Right lung (tissue), 5 donors: ENCODE measurements around the gene PSKH1. TPM values are rescaled to one million over a fixed set of nuclear protein-coding genes. Genes with fewer than 3 reads are reported as not detected.
A peak's percentile ranks its signal among the peaks of the same experiment; 100 is the strongest.
"Not testable (repeated sequence)": the region's sequence is repeated elsewhere in the genome, so short reads cannot be mapped to it uniquely, and the experiment has no call there.

ENCODE experiments used
- DNase-seq, 2 donors: peaks; one replicate each; pipeline ENCODE4 v3.0.0-alpha.2; 2013
- polyA plus RNA-seq, 5 donors: library from polyadenylated mRNA; unstranded; fragments of 120-200 nt; gene quantifications; one replicate each; pipeline versions ENCODE4 v1.2.1 to v1.2.3, GENCODE V29; 2013; ENCODE audit warnings: inconsistent platforms in 1 of 5, low replicate concordance in 1 of 5; ENCODE audit not compliant: insufficient read length in 5 of 5, insufficient read depth in 1 of 5

The PSKH1 gene
- polyA plus RNA-seq, 5 donors: 21.5 to 33.5 (median 25.7) TPM

DNA sequence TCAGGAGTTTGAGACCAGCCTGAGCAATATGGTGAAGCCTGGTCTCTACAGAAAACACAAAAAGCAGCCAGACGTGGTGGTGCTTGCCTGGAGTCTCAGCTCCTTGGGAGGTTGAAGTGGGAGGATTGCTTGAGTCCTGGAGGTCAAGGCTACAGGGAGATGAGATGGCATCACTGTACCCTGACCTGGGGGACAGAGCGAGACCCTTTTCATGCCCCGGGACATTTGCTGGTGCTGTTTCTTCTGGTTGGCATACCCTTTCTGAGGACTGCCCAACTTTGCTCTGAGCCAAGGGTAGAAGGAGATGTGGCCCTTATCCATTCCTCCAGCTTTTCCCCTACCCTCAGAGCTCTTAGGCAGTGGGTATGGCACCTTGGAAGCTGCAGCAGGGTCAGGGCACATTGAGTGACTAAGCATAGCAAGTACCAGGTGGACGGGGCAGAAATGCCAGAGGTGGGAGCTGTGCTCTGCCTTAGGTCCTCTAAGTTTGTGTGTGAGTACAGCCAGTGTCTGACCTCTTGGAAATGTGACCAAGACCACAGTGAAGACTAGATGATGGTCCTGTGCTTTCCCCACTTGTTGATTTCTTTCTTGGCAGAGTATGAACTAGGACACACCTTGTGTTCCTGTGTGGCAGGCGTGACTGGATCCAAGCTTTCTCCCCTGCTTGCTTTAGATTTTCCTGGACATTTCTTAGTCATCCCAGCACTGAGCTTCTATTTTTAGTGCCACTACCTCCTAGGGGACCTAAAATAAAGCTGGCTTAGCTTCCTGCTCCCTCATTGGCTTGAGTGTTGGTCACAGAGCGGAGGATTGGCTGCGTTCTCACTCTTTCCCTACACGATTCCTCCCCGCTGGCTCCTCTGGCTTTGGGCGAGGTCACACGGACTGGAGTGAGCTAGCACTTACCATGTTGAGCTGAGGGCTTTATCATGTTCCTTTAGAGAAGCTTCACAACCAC lies 30.2 kb upstream of the PSKH1 start:
- DNase-seq: no peak

DNA sequence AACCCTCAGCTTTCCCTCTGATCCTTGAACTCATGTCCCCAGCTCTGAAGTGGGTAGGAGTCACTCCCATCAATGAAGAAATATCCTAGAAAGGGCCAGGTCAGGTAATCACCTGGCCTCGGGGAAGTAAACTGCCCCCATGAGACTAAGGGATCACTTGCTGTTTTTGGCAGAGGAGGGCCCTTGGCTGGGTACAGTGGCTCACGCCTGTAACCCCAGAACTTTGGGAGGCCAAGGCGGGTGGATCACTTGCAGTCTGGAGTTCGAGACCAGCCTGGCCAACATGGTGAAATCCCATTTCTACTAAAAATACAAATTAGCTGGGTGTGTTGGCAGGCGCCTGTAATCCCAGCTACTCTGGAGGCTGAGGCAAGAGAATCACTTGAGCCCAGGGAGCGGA lies 29.0 kb upstream of the PSKH1 start:
- DNase-seq: not testable (repeated sequence)

DNA sequence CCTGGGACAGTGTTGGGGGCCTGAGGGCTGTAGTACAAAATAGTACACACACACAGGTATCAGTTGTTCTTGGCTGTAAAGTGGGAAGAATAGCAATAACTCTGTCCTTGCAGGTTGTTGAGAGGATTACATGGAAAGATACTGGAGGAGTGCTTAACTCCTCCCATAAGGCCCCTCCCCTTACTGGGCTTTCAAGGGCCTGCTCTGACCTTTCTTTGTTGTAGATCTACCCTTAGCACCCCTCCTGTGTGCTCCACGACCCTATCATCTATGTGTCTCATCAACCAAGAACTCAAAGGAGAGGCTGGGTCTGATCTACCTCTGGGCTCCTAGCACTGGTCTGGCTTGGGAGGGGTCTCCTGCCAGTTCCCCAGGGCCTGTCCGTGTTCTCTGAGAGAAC lies 28.5 kb upstream of the PSKH1 start:
- no peak for DNase-seq

DNA sequence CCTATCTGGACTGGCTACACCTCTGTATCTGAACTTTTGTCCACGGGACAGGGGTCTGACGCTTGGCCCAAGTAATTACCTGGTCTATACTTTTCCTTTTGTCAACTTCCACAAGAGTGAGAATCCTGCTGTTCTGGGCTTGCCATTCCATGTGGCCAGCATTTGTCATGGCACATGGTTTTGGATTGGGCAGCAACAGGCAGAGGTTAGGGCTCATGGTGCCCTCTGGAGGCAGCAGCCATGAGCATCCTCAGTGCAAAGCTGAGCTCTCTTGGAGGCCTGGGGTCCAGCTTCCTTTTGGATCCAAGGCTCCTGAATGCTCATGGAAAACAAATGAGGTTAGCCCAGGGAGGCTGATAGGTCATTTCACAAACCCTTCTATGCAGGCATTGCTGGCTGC lies 27.7 kb upstream of the PSKH1 start:
- DNase-seq: no peak

DNA sequence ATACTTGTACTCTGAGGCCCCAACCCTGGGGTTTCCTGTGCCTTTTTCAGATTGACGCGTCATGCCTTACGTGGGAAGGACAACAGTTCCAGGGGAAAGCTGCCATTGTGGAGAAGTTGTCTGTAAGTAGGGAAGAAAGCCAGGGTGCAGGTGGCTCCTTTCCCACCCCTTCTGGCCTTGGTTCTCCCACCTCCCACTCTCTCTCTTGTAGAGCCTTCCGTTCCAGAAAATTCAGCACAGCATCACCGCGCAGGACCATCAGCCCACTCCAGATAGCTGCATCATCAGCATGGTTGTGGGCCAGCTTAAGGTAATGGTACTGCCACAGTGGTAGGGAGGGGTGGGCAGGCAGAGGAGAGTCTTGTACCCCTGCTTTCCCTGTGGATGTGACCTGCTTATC lies 24.8 kb upstream of the PSKH1 start:
- DNase-seq: no peak

DNA sequence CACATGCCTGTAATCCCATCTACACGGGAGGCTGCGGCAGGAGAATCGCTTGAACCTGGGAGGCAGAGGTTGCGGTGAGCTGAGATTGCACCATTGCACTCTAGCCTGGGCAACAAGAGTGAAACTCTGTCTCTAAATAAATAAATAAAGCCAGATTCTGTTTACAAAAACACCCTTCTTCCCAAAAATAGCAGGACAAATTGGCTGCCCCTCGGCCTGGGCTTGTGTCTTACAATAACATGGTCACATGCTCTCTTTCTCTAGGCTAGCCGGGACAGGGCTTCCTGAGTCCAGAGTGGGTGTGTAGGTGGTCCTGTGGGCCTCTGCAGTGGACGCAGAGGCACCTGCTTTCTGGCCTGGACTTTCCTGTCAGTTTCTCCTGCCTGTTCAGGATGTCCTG lies 23.4 kb upstream of the PSKH1 start:
- no peak for DNase-seq

DNA sequence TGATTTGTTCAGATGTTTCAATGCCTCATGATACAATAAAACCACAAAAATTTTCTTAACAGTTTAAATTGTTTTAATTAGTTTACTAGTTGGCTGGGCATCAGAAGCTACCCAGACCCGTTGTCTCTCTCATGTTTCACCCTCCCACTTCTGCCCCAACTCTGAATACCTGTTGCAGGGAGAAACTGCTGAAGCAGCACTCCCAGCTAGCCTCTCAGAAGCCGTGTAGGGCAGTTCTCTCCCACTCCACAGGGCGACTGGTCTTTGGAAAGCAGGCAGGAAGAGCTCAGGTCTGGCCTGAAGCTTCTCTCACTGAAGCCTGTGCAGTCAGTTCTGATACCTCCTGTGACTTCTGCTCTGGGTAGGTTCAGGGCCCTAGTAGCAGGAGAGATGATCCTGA lies 21.8 kb upstream of the PSKH1 start:
- no peak for DNase-seq

DNA sequence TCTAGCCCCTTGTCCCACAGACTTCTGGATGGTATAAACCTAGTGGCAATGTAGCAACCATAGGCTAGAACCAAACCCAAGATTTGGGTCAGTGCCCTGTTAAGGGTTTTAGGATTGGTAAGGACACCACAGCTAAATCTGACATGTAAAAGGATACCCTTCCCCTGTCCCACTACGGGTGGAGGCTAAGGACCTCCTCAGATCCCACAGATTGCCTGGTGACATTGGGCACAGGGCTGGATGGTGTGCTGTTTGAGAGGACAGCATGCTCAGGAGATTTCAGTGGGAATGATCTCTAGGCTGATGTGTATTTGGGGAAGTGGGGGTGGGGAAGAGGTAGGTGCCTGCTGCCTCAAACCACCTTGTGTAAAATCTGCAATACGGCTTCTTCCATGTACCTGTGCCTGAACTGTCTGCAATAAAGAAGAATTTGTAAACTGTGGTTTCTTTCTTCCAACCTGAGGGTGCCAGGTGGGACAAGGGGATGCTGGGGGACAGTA lies 20.9 kb upstream of the PSKH1 start:
- no peak for DNase-seq

DNA sequence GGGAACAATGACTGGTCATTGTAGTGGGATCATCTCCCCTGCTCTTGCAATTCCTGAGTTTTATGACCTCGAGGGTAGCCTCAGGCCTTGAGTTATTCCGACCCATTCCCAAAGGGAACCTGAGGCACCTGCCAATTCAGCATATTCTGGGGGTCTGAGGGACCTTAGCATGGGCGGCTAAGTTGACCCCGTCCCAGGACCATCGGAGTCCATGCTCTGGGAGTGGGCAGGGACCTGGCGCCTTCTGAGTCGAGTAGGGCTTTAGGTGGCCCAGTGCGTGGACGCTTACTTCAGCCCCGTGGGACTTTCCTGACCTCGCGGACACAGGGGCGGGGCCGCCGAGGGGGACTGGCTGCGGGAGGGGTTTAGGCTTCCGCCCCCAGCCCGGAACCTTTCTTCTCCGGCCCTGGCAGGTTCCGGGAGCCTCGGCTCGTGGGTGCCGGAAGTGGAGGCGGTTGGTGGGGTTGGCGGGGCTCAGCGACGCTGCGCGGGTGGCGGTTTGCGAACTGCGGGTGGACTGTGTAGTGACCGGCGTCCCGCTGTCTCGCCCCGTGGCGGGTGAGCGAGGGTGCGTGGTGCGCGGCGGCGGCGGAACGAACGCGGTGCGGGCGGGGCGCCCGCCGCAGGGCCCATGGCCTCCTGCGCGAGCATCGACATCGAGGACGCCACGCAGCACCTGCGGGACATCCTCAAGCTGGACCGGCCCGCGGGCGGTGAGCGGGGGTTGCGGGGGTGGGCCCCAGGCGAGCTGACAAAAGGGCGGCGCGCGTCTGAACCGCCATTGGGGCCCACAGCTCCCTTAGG lies 20.2 kb upstream of the PSKH1 start, which contains the start of gene EDC4:
EDC4 (plus strand) TSS at position 422 of the 804 bp plus-strand sequence; CDS start at position 632, 210 bp downstream.
- DNase-seq: peak; percentile 57 to 69

DNA sequence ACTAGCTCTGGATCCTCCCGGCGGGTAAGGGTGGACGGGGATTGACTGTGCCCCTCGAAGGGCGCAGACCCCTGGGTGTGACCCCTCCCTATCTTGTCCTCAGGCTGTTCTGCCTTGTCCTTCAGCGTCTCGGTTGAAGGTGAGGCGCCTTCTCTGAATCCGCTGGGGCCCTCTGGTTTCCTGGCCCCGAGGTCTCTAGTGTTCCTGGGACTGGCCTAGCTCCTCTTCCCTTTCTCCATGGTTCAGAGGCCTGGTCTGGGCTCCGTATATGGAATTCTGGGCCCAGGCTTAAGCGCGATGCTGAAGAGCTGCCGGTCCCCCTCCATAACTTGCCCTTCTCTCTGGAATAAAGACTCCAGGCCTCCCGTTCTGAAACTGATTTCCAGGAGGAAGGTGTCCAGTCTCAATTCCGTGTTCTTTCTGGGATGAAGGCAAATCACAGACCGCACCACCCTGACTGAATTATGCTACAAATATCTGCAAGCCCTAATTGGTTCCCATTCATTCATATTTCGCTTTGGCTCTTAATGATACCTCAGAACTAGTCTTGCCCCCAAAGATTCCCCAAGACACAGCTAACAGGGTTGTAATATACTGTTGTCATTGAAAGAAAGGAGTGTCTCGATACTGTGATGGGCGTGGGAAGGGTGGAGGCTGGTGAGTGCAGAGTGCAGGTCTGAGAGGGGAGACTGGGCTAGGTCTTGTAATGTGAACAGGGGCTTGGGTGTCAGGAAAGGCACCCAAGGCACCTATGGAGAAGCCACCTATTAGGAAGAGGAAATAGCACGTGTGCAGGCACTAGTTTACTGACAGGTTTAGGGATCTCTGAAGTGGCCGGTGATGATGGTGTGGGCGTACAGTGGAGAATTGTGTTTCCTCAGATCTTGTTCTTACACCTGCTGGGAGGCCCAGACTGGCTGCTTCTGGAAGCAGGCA lies 19.4 kb upstream of the PSKH1 start:
- no peak for DNase-seq

DNA sequence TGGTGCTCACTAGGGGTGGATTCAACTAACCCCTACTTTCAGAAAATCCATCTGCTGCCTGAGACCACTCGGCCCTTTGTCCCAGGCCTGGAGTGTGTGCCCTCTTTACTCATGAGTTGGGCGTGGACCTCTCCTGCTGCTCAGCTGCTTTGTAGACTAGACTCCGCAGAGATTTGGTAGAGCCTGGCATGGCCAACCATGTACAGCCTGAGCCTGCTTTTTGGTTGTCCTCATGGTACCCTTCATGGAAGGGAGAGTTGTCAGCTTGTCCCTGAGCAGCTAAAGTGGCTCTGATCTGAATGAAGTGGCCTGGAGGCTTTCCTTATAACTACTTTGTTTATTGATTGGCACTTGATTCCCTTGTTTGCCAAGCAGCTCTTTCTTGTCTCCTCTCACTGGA lies 18.7 kb upstream of the PSKH1 start:
- DNase-seq: no peak

DNA sequence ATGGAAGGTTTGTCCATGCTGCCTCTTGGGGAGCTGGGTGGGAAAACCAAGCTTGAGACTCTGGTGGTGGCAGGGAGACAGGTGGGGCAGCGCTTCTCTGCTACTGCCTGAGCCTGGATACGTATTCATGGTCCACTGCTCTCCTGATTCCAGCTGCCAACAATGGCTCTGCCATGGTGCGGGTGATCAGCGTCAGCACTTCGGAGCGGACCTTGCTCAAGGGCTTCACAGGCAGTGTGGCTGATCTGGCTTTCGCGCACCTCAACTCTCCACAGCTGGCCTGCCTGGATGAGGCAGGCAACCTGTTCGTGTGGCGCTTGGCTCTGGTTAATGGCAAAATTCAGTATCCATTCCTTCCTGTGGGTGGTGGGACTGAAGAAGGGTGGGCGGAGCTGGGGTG lies 16.0 kb upstream of the PSKH1 start:
- no peak for DNase-seq

DNA sequence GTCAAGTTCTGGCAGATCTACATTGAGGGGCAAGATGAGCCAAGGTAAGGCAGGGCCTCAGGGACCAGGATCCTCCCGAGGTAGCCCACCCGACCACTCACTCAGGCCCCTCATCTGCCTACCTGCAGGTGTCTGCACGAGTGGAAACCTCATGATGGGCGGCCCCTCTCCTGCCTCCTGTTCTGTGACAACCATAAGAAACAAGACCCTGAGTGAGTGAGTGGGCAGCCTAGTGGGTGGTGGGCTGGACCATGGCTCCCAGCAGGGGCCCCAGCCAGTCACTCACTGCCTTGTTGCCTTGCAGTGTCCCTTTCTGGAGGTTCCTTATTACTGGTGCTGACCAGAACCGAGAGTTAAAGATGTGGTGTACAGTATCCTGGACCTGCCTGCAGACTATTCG lies 14.8 kb upstream of the PSKH1 start:
- DNase-seq: no peak

DNA sequence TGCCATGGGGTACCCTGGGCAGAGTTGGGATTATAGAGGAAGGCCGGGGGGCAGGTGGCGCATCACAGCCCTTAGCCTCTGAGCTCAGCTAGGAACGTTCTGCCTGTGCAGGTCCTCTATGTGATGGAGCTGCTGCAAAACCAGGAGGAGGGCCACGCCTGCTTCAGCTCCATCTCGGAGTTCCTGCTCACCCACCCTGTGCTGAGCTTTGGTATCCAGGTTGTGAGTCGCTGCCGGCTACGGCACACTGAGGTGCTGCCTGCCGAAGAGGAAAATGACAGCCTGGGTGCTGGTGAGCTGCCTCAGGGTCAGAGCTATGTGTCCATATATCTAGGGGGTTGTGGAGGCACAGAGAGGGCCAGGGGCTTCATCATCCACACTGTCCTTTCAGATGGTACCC lies 14.2 kb upstream of the PSKH1 start:
- no peak for DNase-seq

DNA sequence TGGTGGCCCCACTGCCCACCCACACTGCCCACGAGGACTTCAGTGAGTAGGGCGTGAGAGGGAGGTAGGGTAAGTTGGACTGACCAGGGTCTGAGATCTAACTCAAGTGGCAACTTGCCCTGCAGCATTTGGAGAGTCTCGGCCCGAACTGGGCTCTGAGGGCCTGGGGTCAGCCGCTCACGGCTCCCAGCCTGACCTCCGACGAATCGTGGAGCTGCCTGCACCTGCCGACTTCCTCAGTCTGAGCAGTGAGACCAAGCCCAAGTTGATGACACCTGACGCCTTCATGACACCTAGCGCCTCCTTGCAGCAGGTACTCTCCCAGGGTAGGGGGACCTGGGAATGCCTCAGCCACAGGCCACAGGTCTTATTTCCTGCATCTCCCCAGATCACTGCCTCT lies 13.6 kb upstream of the PSKH1 start:
- DNase-seq: no peak

DNA sequence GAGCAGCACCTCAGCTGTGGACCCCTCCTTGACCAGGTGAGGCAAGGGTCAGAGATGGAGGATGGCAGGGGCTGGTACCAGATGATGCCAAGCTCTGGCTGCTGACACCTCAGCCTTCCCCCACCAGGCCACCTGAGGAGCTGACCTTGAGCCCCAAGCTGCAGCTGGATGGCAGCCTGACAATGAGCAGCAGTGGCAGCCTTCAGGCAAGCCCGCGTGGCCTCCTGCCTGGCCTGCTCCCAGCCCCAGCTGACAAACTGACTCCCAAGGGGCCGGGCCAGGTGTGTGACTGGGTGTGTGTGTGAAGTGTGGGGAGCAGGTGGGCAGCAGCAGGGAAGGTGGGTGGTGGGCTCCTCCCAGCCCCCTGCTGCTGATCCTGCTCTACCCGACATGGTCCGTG lies 13.1 kb upstream of the PSKH1 start:
- DNase-seq: no peak

DNA sequence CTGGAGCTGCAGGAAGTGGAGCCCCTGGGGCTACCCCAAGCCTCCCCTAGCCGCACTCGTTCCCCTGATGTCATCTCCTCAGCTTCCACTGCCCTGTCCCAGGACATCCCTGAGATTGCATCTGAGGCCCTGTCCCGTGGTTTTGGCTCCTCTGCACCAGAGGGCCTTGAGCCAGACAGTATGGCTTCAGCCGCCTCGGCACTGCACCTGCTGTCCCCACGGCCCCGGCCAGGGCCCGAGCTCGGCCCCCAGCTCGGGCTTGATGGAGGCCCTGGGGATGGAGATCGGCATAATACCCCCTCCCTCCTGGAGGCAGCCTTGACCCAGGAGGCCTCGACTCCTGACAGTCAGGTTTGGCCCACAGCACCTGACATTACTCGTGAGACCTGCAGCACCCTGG lies 12.5 kb upstream of the PSKH1 start:
- DNase-seq: no peak

DNA sequence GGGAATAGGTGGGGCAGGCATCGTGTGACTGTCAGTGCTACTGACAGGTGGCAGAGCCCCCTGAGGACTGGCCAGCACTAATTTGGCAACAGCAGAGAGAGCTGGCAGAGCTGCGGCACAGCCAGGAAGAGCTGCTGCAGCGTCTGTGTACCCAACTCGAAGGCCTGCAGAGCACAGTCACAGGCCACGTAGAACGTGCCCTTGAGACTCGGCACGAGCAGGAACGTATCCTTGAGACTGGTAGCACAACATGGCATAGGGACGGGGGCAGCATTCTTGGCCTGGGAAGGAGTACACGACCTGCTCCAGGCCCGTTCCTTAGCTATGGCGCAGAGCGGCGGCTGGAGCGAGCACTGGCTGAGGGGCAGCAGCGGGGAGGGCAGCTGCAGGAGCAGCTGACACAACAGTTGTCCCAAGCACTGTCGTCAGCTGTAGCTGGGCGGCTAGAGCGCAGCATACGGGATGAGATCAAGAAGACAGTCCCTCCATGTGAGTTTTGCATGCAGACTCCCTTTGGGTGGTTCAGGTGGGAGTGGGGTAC lies 11.4 kb upstream of the PSKH1 start:
- no peak for DNase-seq

DNA sequence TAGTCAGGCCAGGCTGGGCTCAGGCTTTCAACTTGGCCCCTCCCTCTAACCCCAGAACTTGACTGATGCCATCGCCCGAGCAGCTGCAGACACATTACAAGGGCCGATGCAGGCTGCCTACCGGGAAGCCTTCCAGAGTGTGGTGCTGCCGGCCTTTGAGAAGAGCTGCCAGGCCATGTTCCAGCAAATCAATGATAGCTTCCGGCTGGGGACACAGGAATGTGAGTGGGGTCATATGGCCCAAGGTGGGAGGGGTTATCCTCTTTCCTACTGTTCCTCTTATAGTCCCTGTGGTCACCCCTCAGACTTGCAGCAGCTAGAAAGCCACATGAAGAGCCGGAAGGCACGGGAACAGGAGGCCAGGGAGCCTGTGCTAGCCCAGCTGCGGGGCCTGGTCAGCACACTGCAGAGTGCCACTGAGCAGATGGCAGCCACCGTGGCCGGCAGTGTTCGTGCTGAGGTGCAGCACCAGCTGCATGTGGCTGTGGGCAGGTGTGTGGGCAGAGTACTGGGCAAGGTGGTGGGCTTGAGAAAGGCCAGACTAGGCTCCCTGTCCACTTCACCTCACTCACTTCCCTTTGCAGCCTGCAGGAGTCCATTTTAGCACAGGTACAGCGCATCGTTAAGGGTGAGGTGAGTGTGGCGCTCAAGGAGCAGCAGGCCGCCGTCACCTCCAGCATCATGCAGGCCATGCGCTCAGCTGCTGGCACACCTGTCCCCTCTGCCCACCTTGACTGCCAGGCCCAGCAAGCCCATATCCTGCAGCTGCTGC lies 10.5 kb upstream of the PSKH1 start:
- no peak for DNase-seq

DNA sequence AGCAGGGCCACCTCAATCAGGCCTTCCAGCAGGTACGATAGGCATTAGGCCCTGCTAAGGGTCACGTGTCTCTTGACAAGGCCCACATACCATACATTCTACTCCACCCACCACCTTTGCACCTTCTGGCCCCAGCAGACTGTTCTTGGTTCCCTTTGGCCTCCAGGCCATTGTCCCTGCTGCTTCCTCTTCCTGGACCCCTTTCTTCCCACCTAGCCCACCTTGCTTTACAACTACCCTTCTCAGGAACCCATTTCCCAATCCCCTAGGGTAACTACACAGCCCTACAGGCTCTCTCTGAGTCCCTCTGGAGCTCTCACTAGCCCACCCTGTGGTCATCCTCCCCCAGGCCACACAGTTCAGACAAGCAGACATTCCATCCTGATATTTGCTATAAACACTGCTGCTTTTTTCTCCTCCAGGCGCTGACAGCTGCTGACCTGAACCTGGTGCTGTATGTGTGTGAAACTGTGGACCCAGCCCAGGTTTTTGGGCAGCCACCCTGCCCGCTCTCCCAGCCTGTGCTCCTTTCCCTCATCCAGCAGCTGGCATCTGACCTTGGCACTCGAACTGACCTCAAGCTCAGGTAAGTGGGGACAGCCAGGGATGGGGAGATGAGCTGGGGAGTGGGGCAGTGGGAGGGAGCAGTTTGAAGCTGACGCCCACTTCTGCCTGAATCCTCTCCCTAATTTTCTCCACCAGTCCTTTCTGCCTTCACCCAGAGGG lies 9.7 kb upstream of the PSKH1 start:
- no peak for DNase-seq
